Cardiac muscle cell (in vitro differentiated cells and primary cell): ENCODE measurements around the gene PELI2. TPM values are rescaled to one million over a fixed set of nuclear protein-coding genes. Genes with fewer than 3 reads are reported as not detected.

Experiments used
- DNase-seq, 2 donors: peaks; one replicate each; pipeline versions ENCODE4 v3.0.0 to v3.0.0-alpha.2; 2010 to 2017; ENCODE audit warnings: low read depth in 1 of 2, low spot score in 1 of 2
- H3K27ac ChIP-seq: fragments of 200-600 bp; sonication (generic); 2 replicates; pipeline ENCODE4 v1.5.1; 2016
- H3K27me3 ChIP-seq: fragments of 200-600 bp; sonication (generic); 2 replicates; pipeline ENCODE4 v1.6.0; 2016; ENCODE audit warnings: control low read depth
- H3K36me3 ChIP-seq: fragments of 200-600 bp; sonication (generic); 2 replicates; pipeline ENCODE4 v1.5.1; 2016; ENCODE audit warnings: control low read depth
- H3K4me1 ChIP-seq: fragments of 200-600 bp; sonication (generic); 2 replicates; pipeline ENCODE4 v1.8.1; 2017; ENCODE audit warnings: low read depth, mild to moderate bottlenecking, mixed run types
- H3K4me3 ChIP-seq: fragments of 200-600 bp; sonication (generic); 2 replicates; pipeline ENCODE4 v1.5.1; 2016; ENCODE audit warnings: mild to moderate bottlenecking
- H3K9me3 ChIP-seq: fragments of 200-600 bp; sonication (generic); 2 replicates; pipeline ENCODE4 v1.5.1; 2017; ENCODE audit warnings: low read depth, mild to moderate bottlenecking, control low read depth
- polyA plus RNA-seq: library from polyadenylated mRNA; unstranded; fragments of >200 nt; fragmentation: Nextera tagmentation; extraction: Ambion mirVana; gene quantifications from 2 replicates; pipeline ENCODE4 v1.2.1, GENCODE V29; 2016
- total RNA-seq: library from RNA; depleted of rRNA; stranded (reverse); fragments of >200 nt; gene quantifications from 2 replicates; pipeline ENCODE4 v1.2.3, GENCODE V29; 2016
- TF ChIP-seq, protein P1 (sequence below): IDR thresholded peaks from 2 replicates; pipeline ENCODE4 v1.5.1; 2012; ENCODE audit warnings: low read depth, mild to moderate bottlenecking, low read length

The PELI2 gene
- total and polyA plus RNA-seq, 2 experiments from 2014 or later, result 1.7 to 4.9 TPM

DNA sequence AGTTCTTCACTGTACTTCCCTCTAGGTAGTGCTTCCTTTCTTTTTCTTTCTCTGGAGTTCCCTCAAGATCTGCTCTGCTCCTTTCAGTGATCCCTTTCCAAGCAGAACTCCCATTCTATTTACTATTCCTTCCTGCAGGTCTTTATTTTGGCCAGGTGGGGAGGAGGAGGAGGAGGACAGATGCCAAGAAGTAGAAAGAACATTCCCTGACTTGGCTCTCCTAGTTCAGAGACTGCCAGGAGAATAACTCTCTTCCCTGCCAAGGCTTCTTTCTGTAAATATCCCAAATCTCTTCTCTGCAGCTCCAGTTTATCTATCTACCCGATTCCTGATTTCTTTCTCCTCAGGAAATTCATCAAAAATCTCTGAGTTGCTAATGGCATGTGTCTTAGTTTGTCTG is 231.7 kb downstream of the PELI2 start:
- Histone ChIP-seq H3K4me1 (no peaks in the 10 kb centered on the region), H3K36me3 (no peaks in the 10 kb centered on the region), H3K4me3 (no peak overlapping the region), H3K27me3 (no peaks in the 10 kb centered on the region), H3K9me3 (no peaks in the 10 kb centered on the region), H3K27ac (no peak overlapping the region)
- no peak for DNase-seq
- TF ChIP-seq, protein P1, sequence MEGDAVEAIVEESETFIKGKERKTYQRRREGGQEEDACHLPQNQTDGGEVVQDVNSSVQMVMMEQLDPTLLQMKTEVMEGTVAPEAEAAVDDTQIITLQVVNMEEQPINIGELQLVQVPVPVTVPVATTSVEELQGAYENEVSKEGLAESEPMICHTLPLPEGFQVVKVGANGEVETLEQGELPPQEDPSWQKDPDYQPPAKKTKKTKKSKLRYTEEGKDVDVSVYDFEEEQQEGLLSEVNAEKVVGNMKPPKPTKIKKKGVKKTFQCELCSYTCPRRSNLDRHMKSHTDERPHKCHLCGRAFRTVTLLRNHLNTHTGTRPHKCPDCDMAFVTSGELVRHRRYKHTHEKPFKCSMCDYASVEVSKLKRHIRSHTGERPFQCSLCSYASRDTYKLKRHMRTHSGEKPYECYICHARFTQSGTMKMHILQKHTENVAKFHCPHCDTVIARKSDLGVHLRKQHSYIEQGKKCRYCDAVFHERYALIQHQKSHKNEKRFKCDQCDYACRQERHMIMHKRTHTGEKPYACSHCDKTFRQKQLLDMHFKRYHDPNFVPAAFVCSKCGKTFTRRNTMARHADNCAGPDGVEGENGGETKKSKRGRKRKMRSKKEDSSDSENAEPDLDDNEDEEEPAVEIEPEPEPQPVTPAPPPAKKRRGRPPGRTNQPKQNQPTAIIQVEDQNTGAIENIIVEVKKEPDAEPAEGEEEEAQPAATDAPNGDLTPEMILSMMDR, result no peak
